B cell (primary cell): Measurements from ENCODE around the gene TLK2. TPM values are rescaled to one million over a fixed set of nuclear protein-coding genes. Genes with fewer than 3 reads are reported as not detected.

Experiments used
- ATAC-seq: fragments of 200-7000 bp; cut with Tn5 transposase; one replicate; pipeline ENCODE4 v1.10.0; 2021; ENCODE audit warnings: low read depth, mild to moderate bottlenecking, moderate number of reproducible peaks, moderate library complexity
- CTCF ChIA-PET: fragments of 350-600 bp; sonication (Branson Sonifier 250); formaldehyde crosslinking; loops from one replicate; lab custom pipeline; 2021; ENCODE audit warnings: antibody characterized with exemption, inconsistent platforms; lab: Charles Lee
- POLR2A ChIA-PET: fragments of 350-600 bp; sonication (Branson Sonifier 250); formaldehyde crosslinking; loops from one replicate; lab custom pipeline; 2021; ENCODE audit warnings: antibody characterized with exemption; lab: Charles Lee
- DNase-seq: peaks from one replicate; pipeline ENCODE4 v3.0.0; 2013
- H2AFZ ChIP-seq: 2 replicates; pipeline ENCODE4 v1.6.1; 2012; ENCODE audit warnings: mild to moderate bottlenecking, low read depth, low read length; ENCODE audit not compliant: insufficient read depth, poor library complexity, severe bottlenecking
- H3K27ac ChIP-seq, 2 donors: 1 replicate in 1 of 2; 2 replicates in 1 of 2; pipeline ENCODE4 v1.5.1; 2012 to 2013; ENCODE audit warnings: low read length in 2 of 2, mild to moderate bottlenecking in 2 of 2, moderate library complexity in 1 of 2
- H3K27me3 ChIP-seq, 4 experiments: fragments of 200-600 bp in 1 of 4; sonication (generic) in 1 of 4; replicated peaks in 1 of 4; 1 replicate in 2 of 4; 2 replicates in 2 of 4; pipeline versions ENCODE4 v1.6.1 to v1.7.0; 2013 to 2016; ENCODE audit warnings: low read length in 3 of 4, mild to moderate bottlenecking in 2 of 4, mixed read lengths in 1 of 4, moderate library complexity in 1 of 4; ENCODE audit not compliant: insufficient read depth in 4 of 4, control insufficient read depth in 3 of 4; ENCODE audit errors: control extremely low read depth in 1 of 4
- H3K36me3 ChIP-seq, 2 experiments: replicated peaks in 1 of 2; 1 replicate in 1 of 2; 2 replicates in 1 of 2; pipeline versions ENCODE4 v1.6.1 to v1.7.1; 2013; ENCODE audit warnings: low read length in 1 of 2; ENCODE audit not compliant: insufficient read depth in 2 of 2, control insufficient read depth in 1 of 2; ENCODE audit errors: control extremely low read depth in 1 of 2, extremely low read depth in 1 of 2
- H3K4me1 ChIP-seq, 2 donors: fragments of 200-600 bp in 1 of 2; sonication (generic) in 1 of 2; 1 replicate in 1 of 2; 2 replicates in 1 of 2; pipeline versions ENCODE4 v1.5.1 to v1.6.1; 2013 to 2017; ENCODE audit warnings: low read length in 2 of 2; ENCODE audit not compliant: control insufficient read depth in 2 of 2, insufficient read depth in 2 of 2
- H3K4me2 ChIP-seq: replicated peaks from 2 replicates; pipeline ENCODE3; 2012; ENCODE audit warnings: mild to moderate bottlenecking, low read depth, low read length; ENCODE audit not compliant: poor library complexity, severe bottlenecking
- H3K4me3 ChIP-seq, 5 experiments: fragments of 200-600 bp in 1 of 5; sonication (generic) in 1 of 5; 1 replicate in 3 of 5; 2 replicates in 2 of 5; pipeline versions ENCODE4 v1.5.1 to v1.7.0; 2011 to 2016; ENCODE audit warnings: low read length in 4 of 5, mild to moderate bottlenecking in 4 of 5, low read depth in 2 of 5, control low read depth in 1 of 5, moderate library complexity in 1 of 5; ENCODE audit not compliant: insufficient read depth in 1 of 5; ENCODE audit errors: control extremely low read depth in 1 of 5, extremely low read depth in 1 of 5
- H3K79me2 ChIP-seq: fragments of 200-600 bp; sonication (generic); one replicate; pipeline ENCODE4 v1.6.0; 2016; ENCODE audit warnings: low read length; ENCODE audit not compliant: control insufficient read depth, insufficient read depth
- H3K9ac ChIP-seq: fragments of 200-600 bp; sonication (generic); 2 replicates; pipeline ENCODE4 v1.6.1; 2017; ENCODE audit warnings: mild to moderate bottlenecking, low read length, moderate library complexity
- H3K9me3 ChIP-seq, 3 donors: one replicate each; pipeline versions ENCODE4 v1.6.1 to v1.7.1; 2013; ENCODE audit warnings: low read length in 2 of 3; ENCODE audit not compliant: control insufficient read depth in 2 of 3, insufficient read depth in 1 of 3; ENCODE audit errors: control extremely low read depth in 1 of 3
- H4K20me1 ChIP-seq: 2 replicates; pipeline ENCODE4 v1.6.0; 2012; ENCODE audit warnings: mild to moderate bottlenecking, low read length; ENCODE audit not compliant: insufficient read depth, control insufficient read depth, poor library complexity, severe bottlenecking
- H3K27ac Mint-ChIP-seq: one replicate; pipeline ENCODE4 v1.8.0; 2021; ENCODE audit warnings: mixed read lengths
- H3K27me3 Mint-ChIP-seq: one replicate; pipeline ENCODE4 v1.8.0; 2021; ENCODE audit warnings: mixed read lengths
- H3K4me1 Mint-ChIP-seq: one replicate; pipeline ENCODE4 v1.8.0; 2021; ENCODE audit warnings: mixed read lengths
- H3K4me3 Mint-ChIP-seq: one replicate; pipeline ENCODE4 v1.8.0; 2021; ENCODE audit warnings: mixed read lengths
- H3K9me3 Mint-ChIP-seq: one replicate; pipeline ENCODE4 v1.8.0; 2022; ENCODE audit warnings: mixed read lengths; ENCODE audit not compliant: insufficient read depth
- EZH2 ChIP-seq: IDR thresholded peaks from 2 replicates; pipeline ENCODE4 v1.6.1; 2012; ENCODE audit warnings: borderline replicate concordance, low read depth, mild to moderate bottlenecking, moderate library complexity, low read length; ENCODE audit not compliant: insufficient read depth, poor library complexity, severe bottlenecking
- WGBS: methylation state at CpG from one replicate; pipeline ENCODE4 v1.1.5; 2013; ENCODE audit warnings: missing lambda C conversion rate; ENCODE audit not compliant: insufficient coverage; 5-methylcytosine and 5-hydroxymethylcytosine counted together
- intact Hi-C: fragments of 100-400 bp; cut with micrococcal nuclease; formaldehyde crosslinking; loops from one replicate; pipeline ENCODE4 v1.10.0; 2022
- polyA plus RNA-seq: library from polyadenylated mRNA; depleted of rRNA; stranded (reverse); fragments of >200 nt; gene quantifications from 2 replicates; pipeline ENCODE4 v1.2.3, GENCODE V29; 2012
- total RNA-seq, 2 donors: library from RNA; stranded (reverse); fragments of 120-200 nt in 1 of 2; gene quantifications; 1 replicate in 1 of 2; 2 replicates in 1 of 2; pipeline versions ENCODE4 v1.2.3 to v1.2.4, GENCODE V29; 2013 to 2022
- TF ChIP-seq, protein P1 (sequence below): fragments of 200-600 bp; IDR thresholded peaks from one replicate; pipeline ENCODE4 v1.8.0; 2022; ENCODE audit warnings: antibody characterized with exemption, mild to moderate bottlenecking

The TLK2 gene
- total and polyA plus RNA-seq, 2 donors (not counting 1 experiment from before 2014, with no cell fraction given), result 36.3 to 75.3 TPM

DNA sequence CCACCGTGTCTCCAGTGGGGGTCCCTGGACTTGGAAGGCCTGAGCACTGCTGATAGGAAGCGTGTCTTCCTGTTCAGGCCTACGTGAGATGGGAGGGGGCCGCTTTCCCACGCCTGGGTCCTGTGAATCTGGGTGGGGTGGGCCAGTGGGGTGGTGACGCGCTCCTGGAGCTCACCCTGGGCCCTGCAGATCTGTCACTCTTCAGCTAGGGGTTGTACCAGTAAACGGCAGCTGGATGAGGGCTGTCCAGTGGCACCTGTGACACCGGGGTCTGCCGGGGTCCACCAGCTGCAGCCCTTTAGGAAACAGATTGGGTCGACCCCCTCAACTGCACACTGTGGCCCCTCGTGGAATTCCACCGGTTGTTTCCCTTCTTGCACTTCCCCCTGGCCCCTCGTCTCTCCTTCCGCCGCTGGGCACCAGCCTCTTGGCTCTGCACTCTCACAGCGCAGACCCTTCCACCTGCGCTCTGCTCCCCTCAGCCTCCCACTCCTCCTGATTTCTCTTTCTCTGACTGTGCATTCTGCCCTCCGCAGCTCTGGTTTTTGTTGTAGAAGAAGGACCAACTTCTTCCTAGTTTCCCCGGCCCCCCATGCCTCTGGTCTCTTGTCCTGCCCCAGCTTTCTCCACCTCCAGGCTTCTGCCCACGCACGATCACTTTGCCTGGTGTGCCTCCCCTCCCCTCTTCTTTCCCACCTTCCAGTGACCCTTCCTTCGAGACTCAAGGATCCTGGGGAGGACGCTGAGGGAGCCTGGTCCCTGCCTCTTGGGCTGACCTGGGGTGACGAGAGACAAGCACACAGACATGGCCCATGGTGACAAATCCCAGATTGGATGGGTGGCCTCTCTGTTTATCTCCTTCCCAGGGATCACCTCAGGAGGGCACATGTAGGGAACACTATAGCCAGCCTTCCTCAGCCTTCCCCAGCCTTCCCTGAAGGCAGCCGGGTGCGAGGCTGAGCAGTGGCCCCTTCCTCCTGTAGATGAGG lies 153.6 kb downstream of the TLK2 start:
- Histone ChIP-seq H3K79me2 (no peaks in the 10 kb centered on the region), H3K9ac (no peak overlapping the region), H3K9me3 (no peaks in the 10 kb centered on the region), H3K27me3 (peaks cover 0 to 25% (median 3%) of the 10 kb centered on the region in 4 experiments), H3K4me3 (no peak overlapping the region), H3K36me3 (no peaks in the 10 kb centered on the region), H2AFZ (no peak overlapping the region), H3K4me2 (no peak overlapping the region), H3K4me1 (peaks cover 10 to 12% of the 10 kb centered on the region in 2 donors), H3K27ac (no peak overlapping the region), H4K20me1 (no peaks in the 10 kb centered on the region)
- Mint-ChIP-seq H3K4me1 (peaks cover 8% of the 10 kb centered on the region), H3K4me3 (no peak overlapping the region), H3K27me3 (peaks cover 19% of the 10 kb centered on the region), H3K9me3 (no peaks in the 10 kb centered on the region), H3K27ac (no peak overlapping the region)
- ATAC-seq, result no peak
- POLR2A ChIA-PET, result no interaction called here
- CTCF ChIA-PET, result no interaction called here
- 57% methylated on average over 19 of the region's 27 CpGs for WGBS
- no peak for TF ChIP-seq EZH2
- TF ChIP-seq, protein P1, sequence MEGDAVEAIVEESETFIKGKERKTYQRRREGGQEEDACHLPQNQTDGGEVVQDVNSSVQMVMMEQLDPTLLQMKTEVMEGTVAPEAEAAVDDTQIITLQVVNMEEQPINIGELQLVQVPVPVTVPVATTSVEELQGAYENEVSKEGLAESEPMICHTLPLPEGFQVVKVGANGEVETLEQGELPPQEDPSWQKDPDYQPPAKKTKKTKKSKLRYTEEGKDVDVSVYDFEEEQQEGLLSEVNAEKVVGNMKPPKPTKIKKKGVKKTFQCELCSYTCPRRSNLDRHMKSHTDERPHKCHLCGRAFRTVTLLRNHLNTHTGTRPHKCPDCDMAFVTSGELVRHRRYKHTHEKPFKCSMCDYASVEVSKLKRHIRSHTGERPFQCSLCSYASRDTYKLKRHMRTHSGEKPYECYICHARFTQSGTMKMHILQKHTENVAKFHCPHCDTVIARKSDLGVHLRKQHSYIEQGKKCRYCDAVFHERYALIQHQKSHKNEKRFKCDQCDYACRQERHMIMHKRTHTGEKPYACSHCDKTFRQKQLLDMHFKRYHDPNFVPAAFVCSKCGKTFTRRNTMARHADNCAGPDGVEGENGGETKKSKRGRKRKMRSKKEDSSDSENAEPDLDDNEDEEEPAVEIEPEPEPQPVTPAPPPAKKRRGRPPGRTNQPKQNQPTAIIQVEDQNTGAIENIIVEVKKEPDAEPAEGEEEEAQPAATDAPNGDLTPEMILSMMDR, result no peak
- DNase-seq, result no peak
- intact Hi-C loops, result no loop called here

DNA sequence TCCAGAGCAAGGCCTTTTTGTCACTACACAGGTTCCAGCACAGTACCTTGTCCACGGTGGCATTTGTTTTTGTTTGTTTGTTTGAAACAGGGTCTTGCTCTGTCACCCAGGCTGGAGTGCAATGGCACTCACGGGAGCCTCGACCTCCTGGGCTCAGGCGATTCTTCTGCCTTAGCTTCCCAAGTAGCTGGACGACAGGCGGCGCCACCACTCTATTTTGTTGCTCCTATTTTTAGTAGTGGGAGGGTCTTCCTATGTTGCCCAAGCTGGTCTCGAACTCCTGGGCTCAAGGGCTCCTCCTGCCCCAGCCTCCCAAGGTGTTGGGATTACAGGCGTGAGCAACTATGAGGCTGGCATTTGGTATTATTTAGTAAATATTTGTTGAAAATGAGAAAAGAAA lies 159.2 kb downstream of the TLK2 start:
- Histone ChIP-seq H2AFZ (no peak overlapping the region), H3K36me3 (no peaks in the 10 kb centered on the region), H3K9ac (no peak overlapping the region), H3K4me3 (no peak overlapping the region), H3K27me3 (peaks cover 0 to 2% (median 0%) of the 10 kb centered on the region in 4 experiments), H3K9me3 (no peaks in the 10 kb centered on the region), H4K20me1 (no peaks in the 10 kb centered on the region), H3K4me1 (no peaks in the 10 kb centered on the region), H3K4me2 (no peak overlapping the region), H3K27ac (no peak overlapping the region), H3K79me2 (no peaks in the 10 kb centered on the region)
- no peak overlapping the region for H3K27ac Mint-ChIP-seq
- no peaks in the 10 kb centered on the region for H3K9me3 Mint-ChIP-seq
- no peak for TF ChIP-seq EZH2
- TF ChIP-seq, protein P1, result no peak
- DNase-seq, result no peak
- WGBS, result 81% methylated on average over 4 of the region's 9 CpGs
- no peak for ATAC-seq
- POLR2A ChIA-PET, result no interaction called here
- H3K4me3 Mint-ChIP-seq, result no peak overlapping the region
- peaks cover 4% of the 10 kb centered on the region for H3K27me3 Mint-ChIP-seq
- H3K4me1 Mint-ChIP-seq, result no peaks in the 10 kb centered on the region
- intact Hi-C loops, result no loop called here
- CTCF ChIA-PET, result no interaction called here
